GM19324 (cell line): ENCODE measurements around the gene TSEN54.
"Not testable (repeated sequence)": the region's sequence is repeated elsewhere in the genome, so short reads cannot be mapped to it uniquely, and the experiment has no call there.

Experiments
- ATAC-seq: cut with Tn5 transposase; IDR thresholded peaks from one replicate; pipeline ENCODE4 v1.9.1; 2021; ENCODE audit warnings: mild to moderate bottlenecking, moderate library complexity; ENCODE audit not compliant: unreplicated experiment, low FRiP score

TSEN54 gene

DNA sequence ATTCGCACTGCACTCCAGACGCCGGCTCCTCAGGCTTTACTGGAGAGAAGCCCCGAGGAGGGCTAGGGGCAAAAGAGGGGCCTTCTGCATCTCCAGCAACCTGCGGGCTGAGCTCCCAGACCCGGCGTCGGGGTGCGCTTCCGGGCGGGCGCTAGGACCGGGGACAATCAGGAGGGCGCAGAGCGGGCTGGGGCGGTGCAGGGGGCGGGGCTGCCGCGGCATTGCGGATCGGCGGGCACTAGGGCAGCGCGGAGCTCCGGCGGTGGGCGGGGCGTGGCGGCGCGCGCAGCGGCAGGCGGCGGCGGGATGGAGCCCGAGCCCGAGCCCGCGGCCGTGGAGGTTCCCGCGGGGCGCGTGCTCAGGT is at the start of gene TSEN54:
Gene TSEN54, plus strand, starts transcription at position 274 of the 364 bp plus-strand sequence. Its CDS starts 33 bp downstream, at position 307.
- peak; percentile 77 for ATAC-seq

DNA sequence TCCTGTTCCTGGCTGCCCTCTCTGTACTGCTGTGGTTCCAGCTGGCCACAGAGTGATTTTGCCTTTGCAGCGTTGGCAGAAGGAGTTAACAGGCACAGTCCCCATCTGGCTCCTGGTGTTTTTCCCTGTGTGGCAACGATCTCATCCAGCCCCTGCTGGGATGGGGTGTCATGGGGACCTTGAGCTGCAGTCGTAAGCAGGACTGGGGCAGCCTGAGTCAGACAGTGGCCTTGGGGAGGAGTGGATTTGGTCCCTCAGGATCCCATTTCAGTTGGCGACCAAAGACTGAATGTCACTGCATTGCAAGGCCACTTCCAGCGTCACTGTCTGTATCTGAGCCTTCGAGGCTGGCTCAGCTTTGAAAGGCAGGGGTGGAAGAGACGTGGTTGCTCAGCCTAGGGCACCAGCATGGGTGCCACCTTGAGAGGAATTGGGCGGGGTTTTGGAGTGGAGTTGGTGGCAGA is 48.0 kb upstream of the TSEN54 start:
- no peak for ATAC-seq

DNA sequence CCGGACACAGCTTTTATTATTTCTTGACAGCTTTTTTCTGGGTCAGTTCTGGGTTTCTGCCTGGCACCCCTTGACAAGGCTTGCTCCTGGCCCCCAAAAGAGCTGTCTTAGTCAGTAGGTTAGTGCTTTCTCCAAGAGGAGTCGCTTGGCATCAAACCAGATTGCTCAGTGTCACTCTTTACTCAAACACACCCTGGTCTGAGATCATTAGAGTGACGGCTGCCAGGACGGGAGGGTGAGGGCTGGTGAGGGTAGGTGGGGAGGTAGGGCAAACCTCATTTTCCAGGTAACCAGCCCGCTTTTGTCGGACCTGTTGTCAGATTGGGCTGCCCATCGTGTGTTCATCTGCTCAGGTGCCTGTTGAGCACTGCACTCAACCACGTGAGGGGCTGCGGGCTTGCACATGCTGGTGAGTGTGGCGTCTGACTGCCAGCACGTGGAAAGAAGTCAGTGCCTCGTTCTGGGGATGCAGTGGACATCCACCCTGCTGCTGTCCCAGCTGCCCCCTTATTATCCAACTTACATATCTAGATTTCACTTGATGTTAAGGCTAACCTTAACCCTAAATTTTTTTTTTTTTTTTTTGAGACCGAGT is 47.5 kb upstream of the TSEN54 start:
- ATAC-seq = no peak

DNA sequence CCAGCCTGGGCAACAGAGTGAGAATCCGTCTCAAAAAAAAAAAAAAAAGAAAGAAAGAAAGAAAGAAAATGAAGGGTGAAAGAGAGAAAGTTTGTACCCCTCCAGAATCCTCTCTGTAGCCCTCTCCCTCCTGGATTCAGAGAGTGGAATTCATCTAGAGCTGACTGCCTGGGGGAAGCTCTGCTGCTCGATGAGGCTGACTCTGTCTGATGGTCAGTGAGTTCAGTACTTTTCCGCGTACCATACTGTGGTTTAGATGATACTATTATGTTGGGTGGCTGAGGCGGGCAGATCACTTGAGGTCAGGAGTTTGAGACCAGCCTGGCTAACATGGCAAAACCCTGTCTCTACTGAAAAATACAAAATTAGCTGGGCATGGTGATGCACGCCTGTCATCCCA is 45.1 kb upstream of the TSEN54 start:
- ATAC-seq = no peak

DNA sequence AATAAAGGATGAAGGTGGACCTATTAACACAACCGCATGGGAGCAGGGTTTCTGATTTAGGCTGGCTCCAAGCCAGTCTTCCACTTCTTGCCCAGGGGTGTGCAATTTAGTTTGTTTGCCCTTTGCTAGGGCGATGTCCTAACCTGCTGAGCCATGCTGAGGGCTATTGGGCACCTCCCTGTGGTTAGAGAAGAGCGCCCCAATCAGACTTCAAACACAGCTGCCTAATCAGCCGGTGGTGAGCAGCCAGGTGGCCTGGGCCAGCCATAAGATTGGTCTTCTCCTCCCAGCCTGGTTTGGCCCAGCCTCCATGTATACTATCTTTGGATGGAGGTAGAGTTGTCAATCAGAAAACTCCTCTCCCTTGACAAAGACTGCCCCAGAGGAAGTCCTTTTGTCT is 44.2 kb upstream of the TSEN54 start:
- no peak for ATAC-seq

DNA sequence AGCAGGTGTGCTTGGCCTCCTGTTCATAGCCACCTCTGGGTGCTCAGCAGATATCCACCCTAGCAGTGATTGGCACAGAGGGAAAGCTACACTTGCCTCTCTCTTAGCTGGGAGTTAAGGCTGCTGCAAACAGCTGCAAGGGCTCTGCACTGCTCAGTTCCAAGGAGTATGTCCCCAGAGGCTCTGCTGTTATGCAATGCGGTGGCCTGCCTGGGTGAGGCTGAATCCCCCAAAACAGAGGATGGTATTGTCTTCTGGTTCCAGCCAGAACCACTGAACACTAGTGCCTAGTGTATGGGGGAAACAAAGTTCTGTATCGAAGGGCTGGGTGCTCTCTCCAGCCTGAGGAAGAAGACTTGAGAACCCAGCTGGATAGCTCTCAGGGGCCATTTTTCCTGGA is 43.1 kb upstream of the TSEN54 start:
- ATAC-seq = no peak

DNA sequence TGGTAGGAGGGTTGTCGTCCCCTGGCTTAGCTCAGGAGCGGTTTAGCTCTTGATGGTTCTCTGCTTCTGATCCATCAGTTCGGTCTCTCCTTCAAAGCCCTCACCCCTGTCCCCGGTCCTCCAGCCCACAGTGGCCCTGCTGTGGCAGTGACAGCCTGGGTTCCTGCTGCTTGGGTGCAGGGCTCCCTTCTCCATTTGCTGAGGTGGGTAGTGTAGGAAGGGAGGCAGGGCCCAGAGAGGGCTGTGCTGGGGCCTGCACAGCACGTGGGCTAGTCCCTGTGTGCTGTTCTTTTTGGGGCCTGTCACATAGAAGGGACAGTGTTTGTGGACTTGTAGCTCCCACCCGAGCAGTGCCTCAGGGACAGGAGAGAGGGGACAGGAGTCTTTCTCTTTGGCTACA is 41.6 kb upstream of the TSEN54 start:
- ATAC-seq = no peak

DNA sequence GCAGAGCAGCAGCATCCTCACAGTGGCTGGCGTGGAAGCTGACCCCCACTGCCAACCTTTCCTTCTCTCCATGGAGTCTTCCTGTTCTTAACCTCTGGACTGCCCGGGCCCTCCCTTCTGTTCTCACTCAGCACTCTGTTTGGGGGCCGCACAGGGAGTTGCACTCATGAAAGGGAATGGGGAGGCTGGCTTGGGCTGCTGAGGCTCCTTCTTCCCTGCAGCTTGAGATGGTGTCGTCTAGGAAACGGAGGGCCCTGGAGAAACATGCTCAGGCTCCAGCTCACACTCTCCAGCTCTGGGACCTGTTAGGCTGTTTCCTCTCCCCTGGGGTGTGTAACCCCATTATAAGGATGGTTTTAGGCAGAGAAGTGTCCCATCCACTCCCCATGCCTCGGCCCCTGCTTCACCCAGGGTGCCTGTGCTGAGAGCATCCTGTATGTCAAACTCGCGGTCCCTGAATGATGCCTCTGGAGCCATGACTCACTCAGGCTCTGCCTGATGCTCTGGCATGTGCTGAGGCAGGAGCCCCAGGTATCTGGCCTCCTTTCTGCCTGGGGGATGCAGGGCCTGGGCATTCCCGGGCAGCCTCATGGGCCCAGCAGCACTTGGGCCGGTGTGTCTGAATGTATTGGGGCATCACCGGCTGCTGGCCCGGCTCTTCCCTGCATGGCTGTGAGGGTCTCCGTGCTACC is 41.0 kb upstream of the TSEN54 start:
- no peak for ATAC-seq

DNA sequence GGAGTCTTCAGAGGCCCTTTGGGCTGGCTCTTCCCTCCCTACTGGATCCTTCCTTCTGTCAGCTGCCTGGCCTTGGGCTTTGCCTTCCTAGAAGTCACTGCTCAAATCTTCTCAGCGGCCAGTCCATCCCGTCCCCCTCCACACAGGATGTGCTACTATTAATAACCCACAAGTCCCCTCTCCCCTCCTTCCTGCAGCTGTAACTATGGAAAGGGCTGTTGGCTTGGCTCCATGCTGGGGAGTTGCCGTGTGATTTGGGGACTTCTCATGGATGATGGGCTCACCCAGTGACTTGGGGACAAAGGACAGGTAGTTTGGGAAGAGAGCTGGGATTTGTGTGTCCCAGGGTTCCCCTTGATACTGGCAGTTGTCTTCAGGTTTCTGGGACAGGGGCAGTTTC is 40.5 kb upstream of the TSEN54 start:
- no peak for ATAC-seq

DNA sequence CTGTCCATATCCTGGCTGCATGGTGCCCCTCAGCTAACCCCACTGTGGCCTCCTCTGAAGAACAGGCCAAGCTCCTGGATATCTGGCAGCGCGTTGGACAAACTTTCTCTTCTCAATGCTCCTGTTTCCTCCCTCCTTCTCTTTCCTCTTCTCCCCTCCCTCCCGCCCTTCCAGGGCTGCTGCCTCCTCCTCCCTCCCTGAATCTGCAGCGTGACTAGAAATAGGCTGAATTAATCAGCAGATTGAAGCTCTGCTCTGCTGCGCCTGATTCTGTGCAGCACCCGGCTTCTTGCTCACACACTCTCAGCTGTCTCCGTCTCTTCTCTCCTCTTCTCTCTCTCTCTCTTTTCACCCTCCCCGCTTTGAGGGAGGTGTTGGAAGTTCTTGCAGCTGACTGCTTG is 40.1 kb upstream of the TSEN54 start:
- ATAC-seq = no peak

DNA sequence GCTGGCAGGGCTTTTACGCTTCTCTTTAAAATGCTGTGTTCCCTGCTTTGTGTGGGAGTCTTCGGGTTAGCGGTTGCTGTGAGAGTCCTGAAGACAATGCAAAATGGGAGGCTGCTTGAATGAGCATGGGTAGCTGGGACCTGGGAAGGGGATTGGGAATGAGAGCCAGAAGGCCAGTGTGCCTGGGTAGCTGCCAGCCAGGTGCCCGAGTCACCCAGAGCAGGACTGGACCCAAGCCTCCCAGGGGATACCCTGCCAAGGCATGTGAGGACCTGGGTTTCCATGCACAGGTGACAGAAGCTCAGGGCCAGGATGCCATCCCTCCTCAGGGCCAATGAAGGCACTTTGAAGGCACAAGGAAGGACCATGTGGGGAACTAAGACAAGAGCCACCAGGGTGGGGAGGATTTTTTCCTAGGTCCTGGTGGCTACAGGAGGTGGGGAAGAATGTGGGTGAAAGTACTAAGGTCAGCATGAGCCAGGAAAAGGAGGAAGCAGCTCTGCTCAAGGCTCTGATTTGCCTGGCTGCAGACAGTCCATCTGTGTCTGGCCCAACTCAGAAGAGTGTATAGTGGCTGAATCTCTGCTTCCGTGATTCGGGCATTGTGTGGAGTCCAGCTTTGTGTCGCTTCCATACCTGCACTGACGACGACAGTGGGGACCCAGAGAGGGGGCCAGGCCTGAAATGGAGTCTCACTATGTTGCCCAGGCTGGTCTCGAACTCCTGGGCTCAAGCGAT is 39.4 kb upstream of the TSEN54 start:
- ATAC-seq = no peak

DNA sequence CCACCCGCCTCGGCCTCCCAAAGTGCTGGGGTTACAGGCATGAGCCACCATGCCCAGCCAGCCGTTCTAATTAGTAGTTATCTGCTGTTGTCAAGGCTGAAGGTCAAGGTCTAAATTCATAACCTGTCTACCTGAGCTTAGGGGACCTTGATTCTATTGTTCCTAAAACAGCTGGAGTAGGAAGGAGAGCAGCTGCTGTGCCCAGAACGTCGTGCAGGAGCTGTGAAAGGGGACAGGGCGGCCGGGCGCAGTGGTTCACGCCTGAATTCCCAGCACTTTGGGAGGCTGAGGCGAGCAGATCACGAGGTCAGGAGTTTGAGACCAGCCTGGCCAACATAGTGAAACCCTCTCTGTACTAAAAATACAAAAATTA is 38.9 kb upstream of the TSEN54 start:
- ATAC-seq = not testable (repeated sequence)

DNA sequence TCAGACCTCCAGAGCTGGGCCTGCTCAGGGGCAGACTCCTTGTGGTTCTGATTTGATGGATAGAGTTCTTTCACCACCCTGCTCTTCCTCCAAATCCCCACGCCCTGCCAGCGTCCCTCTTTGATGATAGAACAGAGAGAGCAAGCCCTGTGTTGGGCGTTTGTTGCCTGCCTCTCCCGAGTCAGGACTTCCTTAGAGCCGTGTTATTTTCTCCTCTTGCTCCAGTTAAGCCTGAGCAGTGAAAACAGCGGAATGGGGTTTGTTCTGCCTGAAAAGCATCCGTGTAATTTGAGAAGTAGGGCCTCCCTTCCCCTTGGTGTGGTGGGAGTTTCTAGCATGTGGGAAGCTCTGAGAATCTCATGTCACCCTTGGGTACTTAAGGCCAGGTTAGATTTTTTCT is 37.8 kb upstream of the TSEN54 start:
- ATAC-seq = no peak

DNA sequence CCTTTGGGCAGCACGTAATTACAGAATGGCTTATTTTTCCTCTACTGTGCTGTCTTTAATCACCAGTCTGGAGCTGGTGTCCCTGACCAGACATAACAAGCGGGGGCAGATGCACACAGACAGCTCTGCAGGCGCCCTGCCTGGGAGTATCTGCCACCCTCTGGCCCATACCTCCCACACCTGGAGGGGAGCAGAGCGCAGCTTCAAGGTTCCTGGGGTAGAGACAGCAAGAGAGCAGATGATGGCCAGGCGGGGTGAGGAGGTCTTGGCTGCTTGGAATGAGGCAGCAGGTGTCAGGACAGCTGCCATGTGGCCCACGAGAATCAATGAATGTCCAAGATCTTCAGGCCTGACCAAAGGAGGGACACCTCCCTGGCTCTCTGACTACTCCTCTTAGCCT is 36.0 kb upstream of the TSEN54 start:
- no peak for ATAC-seq

DNA sequence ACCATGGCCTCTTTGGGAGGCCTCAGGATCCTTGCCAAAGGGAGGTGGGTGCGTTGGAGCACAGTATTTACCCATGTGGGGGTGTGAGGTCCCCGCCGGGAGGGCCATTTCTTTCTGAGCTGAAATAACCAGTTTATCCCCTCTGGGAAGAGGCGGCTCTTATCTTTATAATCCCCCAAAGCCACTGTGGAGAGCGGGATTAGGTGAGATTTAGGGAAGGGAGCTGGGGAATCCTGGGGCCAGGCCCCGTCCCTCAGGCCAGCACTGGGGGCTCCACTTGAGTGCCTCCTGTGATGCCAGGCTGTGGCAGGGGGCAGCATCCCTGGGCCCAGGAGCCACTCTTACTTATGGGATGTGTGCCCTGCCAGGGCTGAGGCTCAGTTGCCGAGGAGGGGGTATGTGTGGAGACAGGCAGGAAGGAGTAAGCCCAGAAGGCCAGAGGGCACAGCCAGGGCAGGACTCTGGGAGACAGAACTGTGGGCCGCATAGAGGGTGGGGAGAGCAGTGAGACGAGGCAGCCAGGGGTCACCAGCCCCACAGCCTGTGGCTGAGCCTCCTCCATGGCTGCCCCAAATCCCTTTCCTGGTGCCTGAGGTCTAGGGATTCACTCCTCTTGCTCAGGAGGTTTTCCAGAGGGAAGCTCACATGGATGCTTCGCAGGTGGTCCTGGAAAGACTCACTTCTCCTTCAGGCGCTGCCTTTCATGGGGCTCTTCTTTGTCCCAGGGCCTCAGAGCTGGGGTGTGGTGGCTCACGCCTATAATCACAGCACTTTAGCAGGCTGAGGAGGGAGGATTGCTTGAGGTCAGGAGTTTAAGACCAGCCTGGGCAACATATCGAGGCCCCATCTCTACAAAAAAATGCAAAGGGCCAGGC is 34.9 kb upstream of the TSEN54 start:
- ATAC-seq = no peak

DNA sequence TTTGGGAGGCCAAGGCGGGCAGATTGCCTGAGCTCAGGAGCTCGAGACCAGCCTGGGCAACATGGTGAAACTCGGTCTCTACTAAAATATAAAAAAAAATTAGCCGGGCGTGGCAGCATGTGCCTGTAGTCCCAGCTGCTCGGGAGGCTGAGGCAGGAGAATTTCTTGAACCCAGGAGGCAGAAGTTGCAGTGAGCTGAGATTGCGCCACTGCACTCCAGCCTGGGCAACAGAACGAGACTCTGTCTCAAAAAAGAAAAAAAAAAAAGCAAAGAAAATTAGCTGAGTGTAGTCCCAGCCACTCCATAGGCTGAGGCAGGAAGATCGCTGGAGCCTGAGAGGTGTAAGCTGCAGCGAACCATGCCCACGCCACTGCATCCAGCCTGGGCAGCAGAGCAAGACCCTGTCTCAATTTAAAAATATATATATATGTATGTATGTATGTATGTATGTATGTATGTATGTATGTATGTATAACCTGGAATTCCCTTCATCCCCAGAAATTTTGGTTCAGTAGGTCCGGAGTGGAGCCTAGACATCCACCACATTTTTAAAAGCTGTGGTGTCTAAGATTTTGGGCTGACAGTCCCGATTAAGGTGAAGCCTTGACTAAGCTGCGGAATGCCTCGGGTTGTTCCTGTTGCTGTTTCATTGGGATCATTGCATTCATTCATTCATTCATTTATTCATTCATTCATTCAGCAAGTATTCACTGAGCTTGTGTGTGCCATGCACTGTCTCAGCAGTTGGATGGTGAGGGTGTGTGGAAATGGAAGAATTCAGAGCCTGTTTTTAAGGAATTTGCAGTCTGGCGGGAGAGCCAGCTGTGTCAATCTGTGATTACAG is 34.0 kb upstream of the TSEN54 start:
- no peak for ATAC-seq

DNA sequence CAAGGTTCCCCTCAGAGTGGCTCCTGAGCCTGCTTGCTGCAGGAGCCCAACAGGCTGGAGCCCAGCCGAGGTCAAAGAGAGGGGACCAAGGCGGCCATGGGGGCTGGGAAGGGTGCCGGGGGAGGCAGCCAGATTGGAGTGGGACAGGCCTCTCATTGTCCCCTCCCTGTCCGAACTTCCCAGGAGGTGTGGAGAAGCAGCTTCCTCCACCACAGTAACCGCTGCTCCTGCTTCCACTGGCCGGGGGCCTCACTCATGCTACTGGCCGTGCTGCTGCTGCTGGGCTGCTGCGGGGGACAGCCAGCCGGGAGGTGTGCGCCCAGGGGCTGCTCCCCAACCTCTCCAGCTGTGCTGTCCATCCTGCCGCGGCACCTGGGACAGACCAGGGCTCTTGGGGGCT is 30.6 kb upstream of the TSEN54 start:
- ATAC-seq = no peak

DNA sequence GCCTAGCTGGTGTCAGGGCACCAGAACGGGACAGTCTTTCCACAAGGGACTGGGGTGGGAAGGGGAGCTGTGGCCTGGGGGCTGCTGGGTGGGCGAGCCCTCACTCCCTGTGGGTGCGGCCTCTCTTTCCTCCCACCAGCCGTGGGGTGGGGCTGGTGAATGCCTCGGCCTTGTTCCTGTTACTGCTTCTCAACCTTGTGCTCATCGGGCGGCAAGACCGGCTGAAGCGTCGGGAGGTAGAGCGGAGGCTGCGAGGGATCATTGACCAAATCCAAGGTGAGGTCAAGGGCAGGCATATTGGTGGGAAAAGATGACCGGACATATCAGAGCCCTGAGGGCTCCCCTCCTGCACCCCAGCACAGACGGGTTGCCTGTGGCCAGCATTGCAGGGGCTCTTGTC is 30.2 kb upstream of the TSEN54 start:
- no peak for ATAC-seq

DNA sequence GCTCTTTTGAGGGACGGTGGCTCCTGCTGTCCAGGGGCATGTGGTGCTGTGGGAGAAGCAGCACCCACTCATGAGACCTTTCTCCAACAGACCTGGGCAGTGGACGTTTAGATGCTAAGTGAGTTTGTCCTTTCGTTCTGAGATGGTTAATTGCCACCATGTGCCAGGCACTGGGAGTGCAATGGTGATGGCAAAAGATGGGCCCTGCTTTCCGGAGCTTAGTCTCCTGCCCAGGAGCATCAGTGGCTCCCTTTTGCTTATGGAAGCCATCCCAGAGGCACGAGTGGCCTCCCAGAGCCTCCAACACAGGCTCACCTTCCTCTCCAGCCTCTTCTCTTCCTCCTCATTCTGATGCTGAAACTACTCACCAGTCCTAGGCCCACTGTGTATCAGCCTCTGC is 29.4 kb upstream of the TSEN54 start:
- no peak for ATAC-seq
